Activated T-cell treated with anti-CD3 and anti-CD28 coated beads, Interleukin-2, amount 50 U/mL, for 24 hours (primary cell): Measurements from ENCODE around the gene LRRC18.

Source experiments
- DNase-seq: peaks from one replicate; pipeline ENCODE4 v3.0.0-alpha.2; 2020
- H3K27ac Mint-ChIP-seq: 2 replicates; pipeline ENCODE4 v1.8.0; 2020; ENCODE audit warnings: mild to moderate bottlenecking, mixed read lengths
- H3K27me3 Mint-ChIP-seq: 2 replicates; pipeline ENCODE4 v1.8.0; 2020; ENCODE audit warnings: mixed read lengths
- H3K36me3 Mint-ChIP-seq: 2 replicates; pipeline ENCODE4 v1.8.0; 2020; ENCODE audit warnings: low read depth, mixed read lengths
- H3K4me1 Mint-ChIP-seq: 2 replicates; pipeline ENCODE4 v1.8.0; 2020; ENCODE audit warnings: low read depth, mixed read lengths
- H3K4me3 Mint-ChIP-seq: 2 replicates; pipeline ENCODE4 v1.8.0; 2020; ENCODE audit warnings: mild to moderate bottlenecking, moderate library complexity, mixed read lengths
- H3K9me3 Mint-ChIP-seq: 2 replicates; pipeline ENCODE4 v1.8.0; 2020; ENCODE audit warnings: mixed read lengths

The LRRC18 gene

DNA sequence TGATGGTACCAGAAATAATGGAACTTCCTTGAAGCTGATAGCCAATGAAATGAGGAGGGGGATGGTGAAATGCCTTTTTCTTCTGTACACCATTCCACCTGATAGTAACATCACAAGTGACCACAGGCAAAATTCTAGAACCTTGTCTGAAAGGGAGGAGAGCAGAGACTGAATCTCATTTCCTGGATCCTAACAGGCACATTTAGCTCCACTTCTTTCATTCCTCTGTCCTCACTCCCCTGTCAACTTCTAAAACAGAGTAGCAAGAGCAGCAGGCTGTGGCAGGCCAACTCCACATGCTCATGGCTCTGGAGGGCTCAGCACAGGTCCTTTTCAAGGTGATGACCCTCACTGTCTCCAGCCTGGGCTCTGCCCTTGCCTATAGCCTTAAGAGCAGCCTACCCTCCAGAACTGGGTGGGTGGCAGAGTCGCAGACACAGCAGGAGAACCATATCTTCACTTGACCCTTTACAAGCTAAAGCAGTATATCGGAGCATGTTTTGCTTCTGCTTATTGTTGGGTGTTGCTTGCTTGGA, at the start of gene LRRC18:
LRRC18 (minus strand) TSS at position 51 of the 536 bp plus-strand sequence. CDS start 25,685 bp downstream, outside the sequence.
- H3K27ac Mint-ChIP-seq: no peak within 1 kb of the TSS
- no peaks in the 10 kb centered on the region for H3K9me3 Mint-ChIP-seq
- no peaks in the 10 kb centered on the region for H3K36me3 Mint-ChIP-seq

GRCh38 chr10:48985621-48986158, 46.0 kb upstream of the LRRC18 start:
- H3K27ac Mint-ChIP-seq: no peak overlapping the region
- no peak for DNase-seq
- no peaks in the 10 kb centered on the region for H3K36me3 Mint-ChIP-seq
- no peaks in the 10 kb centered on the region for H3K4me1 Mint-ChIP-seq
- no peaks in the 10 kb centered on the region for H3K27me3 Mint-ChIP-seq
- no peak overlapping the region for H3K4me3 Mint-ChIP-seq
- no peaks in the 10 kb centered on the region for H3K9me3 Mint-ChIP-seq

More for the DNA sequence above, at the start of gene LRRC18:
- no peak within 1 kb of the TSS for H3K4me3 Mint-ChIP-seq
- no peaks in the 10 kb centered on the region for H3K27me3 Mint-ChIP-seq
- no peak for DNase-seq
- H3K4me1 Mint-ChIP-seq: no peaks in the 10 kb centered on the region

- no peaks in the 10 kb centered on the region for H3K27me3 Mint-ChIP-seq
- H3K9me3 Mint-ChIP-seq: no peaks in the 10 kb centered on the region
- H3K4me1 Mint-ChIP-seq: no peaks in the 10 kb centered on the region
- DNase-seq: no peak
- H3K4me3 Mint-ChIP-seq: no peak overlapping the region
- H3K36me3 Mint-ChIP-seq: no peaks in the 10 kb centered on the region
- H3K27ac Mint-ChIP-seq: no peak overlapping the region
Measured at GRCh38 chr10:48983648-48984351, 44.2 kb upstream of the LRRC18 start.

DNA sequence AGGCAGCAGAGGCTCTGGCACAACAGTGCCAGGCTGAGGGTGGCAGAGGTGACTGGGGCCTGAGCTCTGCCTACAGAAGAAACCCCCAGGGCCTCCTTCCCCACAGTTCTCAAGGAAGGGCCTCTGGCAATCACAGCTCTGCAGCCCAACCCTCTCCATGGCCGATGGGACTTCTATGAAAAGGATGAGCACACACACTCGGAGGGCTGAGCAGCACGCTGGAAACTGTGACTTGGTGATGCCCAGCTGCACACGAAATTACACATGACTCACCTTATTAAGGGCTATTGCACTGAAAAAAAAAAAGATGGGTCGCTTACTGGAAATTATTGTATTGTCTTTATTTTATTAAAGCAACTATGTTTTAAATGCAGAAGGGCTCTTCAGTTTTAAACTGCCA, 42.9 kb upstream of the LRRC18 start:
- no peaks in the 10 kb centered on the region for H3K36me3 Mint-ChIP-seq
- no peaks in the 10 kb centered on the region for H3K4me1 Mint-ChIP-seq
- no peak for DNase-seq
- no peaks in the 10 kb centered on the region for H3K27me3 Mint-ChIP-seq
- no peak overlapping the region for H3K4me3 Mint-ChIP-seq
- H3K27ac Mint-ChIP-seq: no peak overlapping the region
- H3K9me3 Mint-ChIP-seq: no peaks in the 10 kb centered on the region

DNA sequence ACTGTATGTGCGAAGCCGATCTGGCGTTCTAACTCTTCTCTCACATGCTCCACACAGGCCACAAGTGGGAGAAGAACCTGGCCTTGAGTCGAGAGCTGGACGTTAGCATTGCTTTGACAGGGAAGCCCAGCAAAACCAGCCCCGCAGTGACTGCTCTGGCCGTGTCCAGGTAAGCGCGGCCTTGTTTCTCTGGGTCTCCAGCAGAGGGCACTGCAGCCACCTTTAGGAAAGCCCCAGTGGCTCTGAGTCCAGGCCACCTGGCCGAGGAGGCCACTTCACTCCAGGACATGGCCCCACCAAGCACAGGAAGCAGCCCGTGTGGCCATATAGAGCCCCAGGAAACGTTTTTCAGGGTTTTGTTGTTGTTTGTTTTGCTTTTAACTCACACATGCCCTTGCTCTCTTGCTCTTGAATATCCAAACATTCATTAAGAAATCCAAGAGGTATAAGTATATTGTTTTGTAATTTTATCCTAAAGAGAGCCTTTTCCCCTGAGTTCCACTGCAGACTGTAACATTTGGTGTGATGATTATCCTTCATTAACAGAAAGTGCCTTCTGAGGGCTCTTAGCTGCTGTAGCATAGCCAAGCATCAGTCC, 41.8 kb upstream of the LRRC18 start:
- no peaks in the 10 kb centered on the region for H3K4me1 Mint-ChIP-seq
- H3K27ac Mint-ChIP-seq: no peak overlapping the region
- DNase-seq: peak; percentile 57
- no peaks in the 10 kb centered on the region for H3K27me3 Mint-ChIP-seq
- no peaks in the 10 kb centered on the region for H3K36me3 Mint-ChIP-seq
- no peaks in the 10 kb centered on the region for H3K9me3 Mint-ChIP-seq
- H3K4me3 Mint-ChIP-seq: no peak overlapping the region

DNA sequence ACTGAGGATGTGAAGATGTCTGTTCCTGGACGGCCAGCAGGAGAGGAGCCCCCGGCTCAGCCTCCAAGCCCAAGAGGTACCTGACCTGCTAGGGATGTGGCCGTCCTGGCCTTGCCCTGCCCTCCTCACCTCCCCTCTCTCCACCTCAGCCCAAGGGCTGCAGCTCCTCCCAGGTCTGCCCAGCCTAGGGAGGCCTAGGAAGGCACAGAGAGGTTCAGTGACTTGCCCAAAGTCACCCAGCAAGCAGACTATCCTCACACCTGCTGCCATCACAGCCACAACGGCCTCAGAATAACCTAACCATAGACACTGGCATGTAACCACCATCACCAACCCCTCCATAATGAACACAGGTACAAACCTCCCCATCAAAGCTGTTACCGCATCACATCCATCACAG, 38.7 kb upstream of the LRRC18 start:
- no peak overlapping the region for H3K4me3 Mint-ChIP-seq

GRCh38 chr10:48976196-48976595, 36.6 kb upstream of the LRRC18 start:
- no peaks in the 10 kb centered on the region for H3K36me3 Mint-ChIP-seq

More for the DNA sequence above, 38.7 kb upstream of the LRRC18 start:
- Mint-ChIP-seq H3K27me3 (peaks cover 2% of the 10 kb centered on the region), H3K4me1 (no peaks in the 10 kb centered on the region), H3K36me3 (no peaks in the 10 kb centered on the region), H3K9me3 (no peaks in the 10 kb centered on the region), H3K27ac (no peak overlapping the region)
- DNase-seq: no peak

DNA sequence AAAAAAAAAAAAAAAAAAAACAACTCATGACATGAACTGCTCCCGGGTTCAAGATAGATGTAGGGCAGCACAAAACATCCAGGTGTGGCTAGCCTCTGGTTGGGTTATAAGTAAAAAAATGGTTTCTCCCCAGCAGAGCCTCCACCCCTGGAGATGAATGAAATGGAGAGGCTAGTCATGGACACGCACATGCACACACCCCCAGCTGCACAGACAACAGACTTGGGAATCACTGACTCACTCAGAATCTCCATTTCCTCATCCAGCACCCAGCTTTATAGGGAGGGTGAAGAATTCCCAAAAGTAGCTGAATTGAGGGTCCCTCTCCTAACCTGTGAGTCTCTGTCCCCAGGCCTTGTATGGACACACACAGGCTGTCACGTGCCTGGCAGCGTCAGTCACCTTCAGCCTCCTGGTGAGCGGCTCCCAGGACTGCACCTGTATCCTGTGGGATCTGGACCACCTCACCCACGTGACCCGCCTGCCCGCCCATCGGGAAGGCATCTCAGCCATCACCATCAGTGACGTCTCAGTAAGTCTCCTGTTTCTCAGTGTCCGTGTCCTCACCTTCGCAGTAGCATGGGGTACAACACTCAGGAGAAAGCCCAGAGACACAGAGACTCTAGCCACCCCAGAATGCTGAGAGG, 35.0 kb upstream of the LRRC18 start:
- Mint-ChIP-seq H3K27me3 (peaks cover 5% of the 10 kb centered on the region), H3K9me3 (no peaks in the 10 kb centered on the region), H3K4me3 (no peak overlapping the region), H3K4me1 (no peaks in the 10 kb centered on the region), H3K27ac (no peak overlapping the region), H3K36me3 (no peaks in the 10 kb centered on the region)
- DNase-seq: no peak

More at GRCh38 chr10:48976196-48976595, 36.6 kb upstream of the LRRC18 start:
- Mint-ChIP-seq H3K27me3 (peaks cover 5% of the 10 kb centered on the region), H3K4me1 (no peaks in the 10 kb centered on the region), H3K9me3 (no peaks in the 10 kb centered on the region), H3K4me3 (no peak overlapping the region), H3K27ac (no peak overlapping the region)
- no peak for DNase-seq

DNA sequence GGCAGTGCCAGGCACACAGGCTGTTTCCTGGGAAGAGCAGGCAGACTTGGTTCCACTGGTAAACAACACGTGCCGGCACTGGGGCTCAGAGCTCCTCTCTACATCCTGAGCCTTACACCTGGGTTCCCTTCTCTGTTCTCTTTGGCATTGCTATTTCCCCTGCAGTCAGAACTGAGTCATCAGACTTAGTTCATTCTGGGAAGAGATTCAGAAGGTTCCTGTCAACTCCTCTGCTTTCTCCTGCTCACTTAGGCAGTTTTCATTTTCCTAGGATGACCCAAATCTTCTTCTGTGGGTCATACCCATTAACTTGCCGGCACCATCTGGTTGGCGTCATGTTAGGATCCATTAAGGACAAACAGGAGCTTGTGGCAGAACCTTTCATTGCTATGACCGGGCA, 33.4 kb upstream of the LRRC18 start:
- H3K27me3 Mint-ChIP-seq: peaks cover 5% of the 10 kb centered on the region
- no peak for DNase-seq
- H3K36me3 Mint-ChIP-seq: no peaks in the 10 kb centered on the region
- no peaks in the 10 kb centered on the region for H3K9me3 Mint-ChIP-seq
- no peaks in the 10 kb centered on the region for H3K4me1 Mint-ChIP-seq
- no peak overlapping the region for H3K27ac Mint-ChIP-seq
- no peak overlapping the region for H3K4me3 Mint-ChIP-seq

DNA sequence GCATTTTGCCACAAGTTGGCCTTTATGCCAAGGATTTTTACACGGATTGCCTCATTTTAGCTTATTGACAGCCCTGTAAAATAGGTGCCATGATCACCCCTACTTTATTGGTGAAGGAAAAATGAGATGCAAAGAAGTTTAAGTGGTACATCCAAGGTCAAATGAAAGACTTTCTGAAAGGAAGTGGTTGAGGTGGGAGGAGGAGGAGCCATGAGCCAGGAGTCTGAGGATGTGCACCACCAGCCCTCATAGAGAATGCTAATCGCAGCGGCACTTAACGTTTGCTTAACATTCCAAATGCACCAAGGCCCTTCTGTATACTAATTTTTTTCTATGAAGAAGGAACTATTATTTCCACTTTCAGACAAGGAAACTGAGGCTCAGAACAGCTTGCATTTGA, 31.0 kb upstream of the LRRC18 start:
- no peak overlapping the region for H3K4me3 Mint-ChIP-seq
- H3K4me1 Mint-ChIP-seq: no peaks in the 10 kb centered on the region
- H3K36me3 Mint-ChIP-seq: no peaks in the 10 kb centered on the region
- no peak for DNase-seq
- peaks cover 4% of the 10 kb centered on the region for H3K27me3 Mint-ChIP-seq
- no peak overlapping the region for H3K27ac Mint-ChIP-seq
- no peaks in the 10 kb centered on the region for H3K9me3 Mint-ChIP-seq

GRCh38 chr10:48970046-48970445, 30.4 kb upstream of the LRRC18 start:
- Mint-ChIP-seq H3K27ac (no peak overlapping the region), H3K36me3 (no peaks in the 10 kb centered on the region)

DNA sequence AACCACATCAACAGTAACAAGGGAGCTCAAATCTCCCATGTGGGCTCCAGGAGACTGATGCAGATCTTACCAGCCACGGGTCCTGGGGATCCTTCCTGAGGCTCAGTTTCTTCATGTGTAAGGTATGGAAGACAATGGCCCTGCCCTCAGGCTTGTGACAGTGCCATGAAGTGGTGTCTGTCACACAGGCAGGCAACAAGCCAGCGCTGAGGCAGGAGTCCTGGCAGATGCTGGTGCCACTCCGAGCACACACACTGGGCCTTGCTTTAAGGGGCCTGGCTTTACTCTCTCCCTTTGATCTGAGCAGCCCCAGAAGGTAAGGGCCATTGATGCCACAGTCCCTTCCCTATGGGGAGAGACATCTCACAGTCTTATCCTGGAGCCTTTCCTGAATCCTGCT, 28.4 kb upstream of the LRRC18 start:
- no peak overlapping the region for H3K27ac Mint-ChIP-seq

More at GRCh38 chr10:48970046-48970445, 30.4 kb upstream of the LRRC18 start:
- Mint-ChIP-seq H3K9me3 (no peaks in the 10 kb centered on the region), H3K4me3 (no peak overlapping the region), H3K27me3 (peaks cover 2% of the 10 kb centered on the region), H3K4me1 (no peaks in the 10 kb centered on the region)
- DNase-seq: no peak

GRCh38 chr10:48965460-48965859, 25.8 kb upstream of the LRRC18 start:
- no peak overlapping the region for H3K4me3 Mint-ChIP-seq
- no peak for DNase-seq
- H3K27ac Mint-ChIP-seq: no peak overlapping the region
- H3K4me1 Mint-ChIP-seq: no peaks in the 10 kb centered on the region
- H3K9me3 Mint-ChIP-seq: no peaks in the 10 kb centered on the region
- no peaks in the 10 kb centered on the region for H3K27me3 Mint-ChIP-seq
- H3K36me3 Mint-ChIP-seq: no peaks in the 10 kb centered on the region

More for the DNA sequence above, 28.4 kb upstream of the LRRC18 start:
- H3K27me3 Mint-ChIP-seq: peaks cover 2% of the 10 kb centered on the region
- no peak overlapping the region for H3K4me3 Mint-ChIP-seq
- no peak for DNase-seq
- H3K36me3 Mint-ChIP-seq: no peaks in the 10 kb centered on the region
- H3K9me3 Mint-ChIP-seq: no peaks in the 10 kb centered on the region
- H3K4me1 Mint-ChIP-seq: no peaks in the 10 kb centered on the region

DNA sequence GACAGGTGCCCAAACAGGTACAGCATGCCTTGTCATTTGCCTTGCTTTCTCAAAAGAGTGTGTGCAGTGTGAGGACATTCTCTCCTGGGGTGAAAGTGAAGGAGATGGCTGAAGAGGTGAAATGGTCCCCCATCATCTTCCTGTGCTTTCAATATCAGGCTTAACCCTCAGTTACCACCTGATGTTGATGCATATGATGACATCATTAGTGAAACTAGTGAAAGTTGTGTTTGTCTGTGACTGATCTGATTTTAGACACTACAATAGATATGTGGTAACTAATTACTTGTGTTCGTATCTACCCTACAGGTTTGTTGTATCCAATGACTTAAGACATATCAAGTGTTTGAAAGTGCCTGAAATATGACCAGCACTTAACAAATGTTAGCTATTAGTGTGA, 24.4 kb upstream of the LRRC18 start:
- H3K4me3 Mint-ChIP-seq: no peak overlapping the region
- H3K9me3 Mint-ChIP-seq: no peaks in the 10 kb centered on the region
- H3K27ac Mint-ChIP-seq: no peak overlapping the region
- DNase-seq: no peak
- no peaks in the 10 kb centered on the region for H3K27me3 Mint-ChIP-seq
- no peaks in the 10 kb centered on the region for H3K36me3 Mint-ChIP-seq
- H3K4me1 Mint-ChIP-seq: no peaks in the 10 kb centered on the region
